Measurements from ENCODE around the gene SLC6A3. TPM values are rescaled to one million over a fixed set of nuclear protein-coding genes. Genes with fewer than 3 reads are reported as not detected.

The SLC6A3 gene
- total RNA-seq, 1 donor from 2014 or later = not detected

DNA sequence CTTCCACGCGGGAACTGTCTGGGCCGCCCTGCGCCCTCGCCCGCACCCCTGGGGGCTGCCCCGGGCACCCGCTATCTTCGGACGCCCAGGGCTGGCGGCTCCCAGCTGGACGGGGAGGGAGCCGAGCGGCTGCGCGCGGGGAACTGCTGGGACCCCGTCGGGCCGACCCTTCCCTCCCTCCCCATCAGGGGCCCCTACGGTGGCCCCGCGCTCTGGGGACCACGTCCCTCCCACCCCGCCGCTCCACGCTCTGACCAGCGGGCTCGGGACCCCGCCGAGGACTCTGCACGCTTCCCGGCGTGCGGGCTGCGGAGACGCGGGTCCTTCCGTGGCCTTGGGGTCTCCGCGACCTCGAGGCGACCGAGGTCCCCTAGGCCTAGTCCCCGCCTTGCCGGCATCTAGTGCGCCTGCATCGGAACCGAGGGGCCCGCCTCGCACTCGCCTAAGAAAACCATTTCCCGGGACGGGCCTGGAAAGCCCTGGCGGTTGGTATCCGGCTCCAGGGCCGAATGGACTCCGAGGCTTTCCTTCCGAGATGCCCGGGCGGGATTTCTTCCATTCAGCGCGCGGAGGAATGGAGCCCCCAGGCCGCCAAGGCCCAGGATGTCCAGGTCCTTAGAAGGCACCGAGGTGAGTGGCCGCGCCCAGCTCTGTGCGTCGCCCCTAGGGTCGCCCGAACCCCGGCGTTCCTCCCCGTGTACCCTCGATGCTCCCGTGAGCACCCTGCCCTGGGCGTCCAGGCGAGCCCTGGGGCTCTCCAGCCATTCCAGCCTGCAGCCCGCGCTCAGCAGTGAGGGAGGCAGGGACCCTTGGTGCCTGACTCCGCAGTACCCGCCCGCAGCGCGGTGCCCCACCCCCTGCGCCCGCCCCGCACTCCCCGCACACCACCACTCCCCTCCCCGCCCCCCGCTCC is 705 bp upstream of the SLC6A3 start:
- no peaks in the 10 kb centered on the region for H3K36me3 Mint-ChIP-seq (ENCODE audit: insufficient read depth)
- H3K4me3 Mint-ChIP-seq (ENCODE audit: low read depth) = no peak overlapping the region
- DNase-seq (ENCODE audit: low spot score, unreplicated experiment) = no peak
- peaks cover 2% of the 10 kb centered on the region for H3K4me1 Mint-ChIP-seq (ENCODE audit: low read depth)
- H3K9me3 Mint-ChIP-seq (ENCODE audit: low read depth) = no peaks in the 10 kb centered on the region
- no peak overlapping the region for H3K27ac Mint-ChIP-seq
- TF ChIP-seq, protein P1, sequence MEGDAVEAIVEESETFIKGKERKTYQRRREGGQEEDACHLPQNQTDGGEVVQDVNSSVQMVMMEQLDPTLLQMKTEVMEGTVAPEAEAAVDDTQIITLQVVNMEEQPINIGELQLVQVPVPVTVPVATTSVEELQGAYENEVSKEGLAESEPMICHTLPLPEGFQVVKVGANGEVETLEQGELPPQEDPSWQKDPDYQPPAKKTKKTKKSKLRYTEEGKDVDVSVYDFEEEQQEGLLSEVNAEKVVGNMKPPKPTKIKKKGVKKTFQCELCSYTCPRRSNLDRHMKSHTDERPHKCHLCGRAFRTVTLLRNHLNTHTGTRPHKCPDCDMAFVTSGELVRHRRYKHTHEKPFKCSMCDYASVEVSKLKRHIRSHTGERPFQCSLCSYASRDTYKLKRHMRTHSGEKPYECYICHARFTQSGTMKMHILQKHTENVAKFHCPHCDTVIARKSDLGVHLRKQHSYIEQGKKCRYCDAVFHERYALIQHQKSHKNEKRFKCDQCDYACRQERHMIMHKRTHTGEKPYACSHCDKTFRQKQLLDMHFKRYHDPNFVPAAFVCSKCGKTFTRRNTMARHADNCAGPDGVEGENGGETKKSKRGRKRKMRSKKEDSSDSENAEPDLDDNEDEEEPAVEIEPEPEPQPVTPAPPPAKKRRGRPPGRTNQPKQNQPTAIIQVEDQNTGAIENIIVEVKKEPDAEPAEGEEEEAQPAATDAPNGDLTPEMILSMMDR (IDR thresholded peaks at IDR 0.05; ENCODE audit: unreplicated experiment) = no peak
- peaks cover 85% of the 10 kb centered on the region for H3K27me3 Mint-ChIP-seq

DNA sequence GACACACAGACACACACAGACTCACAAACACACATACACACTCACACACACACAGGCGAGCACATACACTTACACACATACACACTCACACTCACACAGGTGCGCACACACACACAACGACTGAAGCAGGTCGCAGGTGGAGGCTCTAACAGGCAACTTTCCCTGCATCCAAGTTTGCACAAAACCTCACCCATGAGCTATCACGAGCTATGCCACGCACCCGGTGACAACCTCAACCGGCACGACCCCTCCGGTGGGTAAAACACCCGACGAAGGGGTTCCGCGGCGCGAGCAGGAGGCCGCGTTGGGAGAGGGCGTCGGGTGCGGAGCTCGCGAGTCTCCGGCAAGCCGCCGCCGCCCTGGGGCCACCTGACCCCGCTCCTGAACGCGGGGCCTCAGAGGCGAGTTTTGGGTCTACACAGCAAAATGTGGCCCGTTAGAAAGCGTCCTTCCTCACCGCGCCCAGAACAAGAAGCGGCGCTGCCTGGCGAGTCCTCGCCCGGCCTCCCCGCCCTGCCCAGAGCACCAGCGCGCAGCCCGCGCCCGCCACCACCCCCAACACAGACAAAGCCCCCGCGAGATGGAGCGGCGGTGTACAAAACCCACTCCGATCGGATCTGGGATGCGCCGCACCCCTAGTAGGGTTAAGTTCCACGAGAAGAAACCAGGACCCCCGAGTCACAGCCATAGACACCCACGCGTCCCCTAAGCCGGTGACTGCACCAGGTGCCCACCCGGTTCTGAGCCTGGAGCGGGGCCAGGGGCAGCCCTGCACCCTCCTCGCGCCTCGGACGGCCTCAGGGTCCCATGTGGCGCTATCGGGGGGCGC is 665 bp downstream of the SLC6A3 start:
- Mint-ChIP-seq H3K36me3 (ENCODE audit: insufficient read depth) (no peaks in the 10 kb centered on the region), H3K4me3 (ENCODE audit: low read depth) (peak overlapping the region; percentile 40), H3K9me3 (ENCODE audit: low read depth) (peaks cover 9% of the 10 kb centered on the region), H3K27me3 (peaks cover 83% of the 10 kb centered on the region), H3K27ac (no peak overlapping the region), H3K4me1 (ENCODE audit: low read depth) (peaks cover 2% of the 10 kb centered on the region)
- no peak for DNase-seq (ENCODE audit: low spot score, unreplicated experiment)
- TF ChIP-seq, protein P1 (IDR thresholded peaks at IDR 0.05; ENCODE audit: unreplicated experiment) = no peak

DNA sequence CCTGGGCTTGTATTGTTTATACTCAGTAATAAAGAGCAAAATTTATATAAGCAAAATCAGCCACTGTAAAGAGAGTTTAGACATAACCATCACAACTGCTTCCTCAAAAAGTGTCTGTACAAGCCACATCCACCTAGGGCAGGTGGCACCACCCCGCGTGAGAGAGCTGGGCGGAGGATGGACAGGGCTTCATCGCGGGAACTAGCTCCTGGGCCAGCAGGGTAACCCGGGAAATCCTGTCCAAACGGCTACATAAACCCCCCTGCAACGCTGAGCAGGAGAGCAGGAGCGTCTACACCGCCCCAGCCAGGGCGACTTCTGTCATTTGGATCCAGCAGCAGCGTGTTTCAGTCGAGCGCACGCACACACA is 1.3 kb downstream of the SLC6A3 start:
- Mint-ChIP-seq H3K9me3 (ENCODE audit: low read depth) (peaks cover 9% of the 10 kb centered on the region), H3K36me3 (ENCODE audit: insufficient read depth) (no peaks in the 10 kb centered on the region), H3K27me3 (peaks cover 78% of the 10 kb centered on the region), H3K4me3 (ENCODE audit: low read depth) (peak overlapping the region; percentile 33), H3K27ac (no peak overlapping the region), H3K4me1 (ENCODE audit: low read depth) (peaks cover 2% of the 10 kb centered on the region)
- TF ChIP-seq, protein P1 (IDR thresholded peaks at IDR 0.05; ENCODE audit: unreplicated experiment) = no peak
- DNase-seq (ENCODE audit: low spot score, unreplicated experiment) = no peak

DNA sequence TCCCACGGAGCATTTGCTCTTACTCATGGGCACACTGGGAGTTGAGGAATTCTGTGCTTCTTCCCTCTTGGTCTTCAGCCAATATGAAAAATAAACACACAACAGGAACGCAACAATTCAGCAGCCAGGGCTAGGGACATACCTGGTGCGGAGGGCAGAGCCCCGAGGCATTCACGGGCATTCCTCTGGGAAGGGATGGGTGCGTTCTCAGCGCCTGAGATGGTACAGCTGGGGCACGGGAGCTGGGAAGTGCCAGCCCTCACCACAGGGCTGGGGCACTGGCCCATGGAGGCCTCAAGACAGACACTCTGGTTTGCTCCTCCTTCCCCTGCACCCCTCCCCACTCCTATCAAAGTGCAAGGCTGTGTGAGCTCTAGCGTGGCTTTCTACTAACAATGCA is 2.1 kb downstream of the SLC6A3 start:
- no peak for DNase-seq (ENCODE audit: low spot score, unreplicated experiment)
- no peaks in the 10 kb centered on the region for H3K36me3 Mint-ChIP-seq (ENCODE audit: insufficient read depth)
- peaks cover 9% of the 10 kb centered on the region for H3K9me3 Mint-ChIP-seq (ENCODE audit: low read depth)
- no peak overlapping the region for H3K4me3 Mint-ChIP-seq (ENCODE audit: low read depth)
- no peak overlapping the region for H3K27ac Mint-ChIP-seq
- TF ChIP-seq, protein P1 (IDR thresholded peaks at IDR 0.05; ENCODE audit: unreplicated experiment) = no peak
- peaks cover 78% of the 10 kb centered on the region for H3K27me3 Mint-ChIP-seq
- peaks cover 2% of the 10 kb centered on the region for H3K4me1 Mint-ChIP-seq (ENCODE audit: low read depth)

All from progenitor cell of endocrine pancreas (in vitro differentiated cells).